Lung (tissue), 12 donors: ENCODE results near the gene LTBP1. TPM values are rescaled to one million over a fixed set of nuclear protein-coding genes. Genes with fewer than 3 reads are reported as not detected.

Experiments
- ATAC-seq: fragments of 200-7000 bp; cut with Tn5 transposase; one replicate; pipeline ENCODE4 v1.9.1; 2020; ENCODE audit warnings: moderate number of reproducible peaks; ENCODE audit not compliant: insufficient read depth, low FRiP score
- DNase-seq, 3 donors: peaks; one replicate each; pipeline ENCODE4 v3.0.0-alpha.2; 2013 to 2017
- H3K27ac ChIP-seq, 2 donors: one replicate each; pipeline ENCODE4 v1.5.1; 2013; ENCODE audit warnings: mild to moderate bottlenecking in 2 of 2, moderate library complexity in 2 of 2, control low read depth in 1 of 2, inconsistent platforms in 1 of 2, low read depth in 1 of 2, low read length in 1 of 2
- H3K27me3 ChIP-seq, 3 donors: one replicate each; pipeline ENCODE4 v1.5.1; 2013; ENCODE audit warnings: low read length in 2 of 3; ENCODE audit not compliant: control insufficient read depth in 3 of 3, insufficient read depth in 3 of 3
- H3K36me3 ChIP-seq, 4 donors: one replicate each; pipeline ENCODE4 v1.5.1; 2013; ENCODE audit warnings: low read length in 4 of 4, mild to moderate bottlenecking in 1 of 4, moderate library complexity in 1 of 4; ENCODE audit not compliant: control insufficient read depth in 4 of 4, insufficient read depth in 4 of 4
- H3K4me1 ChIP-seq, 5 donors: one replicate each; pipeline ENCODE4 v1.5.1; 2013; ENCODE audit warnings: low read length in 5 of 5, mild to moderate bottlenecking in 2 of 5, moderate library complexity in 1 of 5; ENCODE audit not compliant: control insufficient read depth in 5 of 5, insufficient read depth in 5 of 5
- H3K4me3 ChIP-seq: one replicate; pipeline ENCODE4 v1.5.1; 2013; ENCODE audit warnings: mild to moderate bottlenecking, control low read depth, moderate library complexity
- H3K9ac ChIP-seq, 2 donors: one replicate each; pipeline ENCODE4 v1.5.1; 2013; ENCODE audit warnings: low read length in 2 of 2, control low read depth in 1 of 2; ENCODE audit not compliant: insufficient read depth in 1 of 2
- H3K9me3 ChIP-seq, 4 donors: one replicate each; pipeline ENCODE4 v1.5.1; 2013; ENCODE audit warnings: low read length in 3 of 4, mild to moderate bottlenecking in 1 of 4, moderate library complexity in 1 of 4; ENCODE audit not compliant: control insufficient read depth in 4 of 4, insufficient read depth in 3 of 4
- WGBS, 2 donors: extraction: QIAGEN DNeasy Blood & Tissue Kit; methylation state at CpG; one replicate each; pipeline ENCODE4 v1.1.7; 2013; 5-methylcytosine and 5-hydroxymethylcytosine counted together
- polyA plus RNA-seq, 2 donors: library from polyadenylated mRNA; stranded (reverse); fragments of 200-250 nt; gene quantifications; one replicate each; pipeline ENCODE4 v1.2.1, GENCODE V29; 2013
- total RNA-seq, 2 donors: library from RNA; depleted of rRNA in 1 of 2; stranded (reverse); fragments of >200 nt in 1 of 2; gene quantifications; one replicate each; pipeline ENCODE4 v1.2.1, GENCODE V29; 2014 to 2021
- TF ChIP-seq, protein P1 (sequence below): IDR thresholded peaks from 2 replicates; pipeline ENCODE4 v1.5.1; 2012; ENCODE audit warnings: mild to moderate bottlenecking; ENCODE audit errors: control extremely low read depth, extremely low read depth
- donor health status: control.
- donor health status: control.
- donor health status: Bipolar disorder and iron deficiency.
- donor health status: healthy.
- donor health status: DM: yes; HTN: yes; CAD: no.

The LTBP1 gene
- total and polyA plus RNA-seq, 4 donors: 8.8 to 57.4 (median 28.6) TPM

- H3K27ac ChIP-seq: no peak overlapping the region
- TF ChIP-seq, protein P1, sequence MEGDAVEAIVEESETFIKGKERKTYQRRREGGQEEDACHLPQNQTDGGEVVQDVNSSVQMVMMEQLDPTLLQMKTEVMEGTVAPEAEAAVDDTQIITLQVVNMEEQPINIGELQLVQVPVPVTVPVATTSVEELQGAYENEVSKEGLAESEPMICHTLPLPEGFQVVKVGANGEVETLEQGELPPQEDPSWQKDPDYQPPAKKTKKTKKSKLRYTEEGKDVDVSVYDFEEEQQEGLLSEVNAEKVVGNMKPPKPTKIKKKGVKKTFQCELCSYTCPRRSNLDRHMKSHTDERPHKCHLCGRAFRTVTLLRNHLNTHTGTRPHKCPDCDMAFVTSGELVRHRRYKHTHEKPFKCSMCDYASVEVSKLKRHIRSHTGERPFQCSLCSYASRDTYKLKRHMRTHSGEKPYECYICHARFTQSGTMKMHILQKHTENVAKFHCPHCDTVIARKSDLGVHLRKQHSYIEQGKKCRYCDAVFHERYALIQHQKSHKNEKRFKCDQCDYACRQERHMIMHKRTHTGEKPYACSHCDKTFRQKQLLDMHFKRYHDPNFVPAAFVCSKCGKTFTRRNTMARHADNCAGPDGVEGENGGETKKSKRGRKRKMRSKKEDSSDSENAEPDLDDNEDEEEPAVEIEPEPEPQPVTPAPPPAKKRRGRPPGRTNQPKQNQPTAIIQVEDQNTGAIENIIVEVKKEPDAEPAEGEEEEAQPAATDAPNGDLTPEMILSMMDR: no peak
- H3K4me1 ChIP-seq: peaks cover 0 to 21% (median 6%) of the 10 kb centered on the region in 5 donors
- ATAC-seq (no peak), DNase-seq (no peak)
- 96 to 97% methylated on average over 3 of the region's 3 CpGs for WGBS, 2 donors
- H3K27me3 ChIP-seq: no peaks in the 10 kb centered on the region
- peaks cover 0 to 2% (median 0%) of the 10 kb centered on the region in 4 donors for H3K9me3 ChIP-seq
- no peak overlapping the region for H3K4me3 ChIP-seq
- no peak overlapping the region for H3K9ac ChIP-seq
- H3K36me3 ChIP-seq: peaks cover 0 to 5% (median 3%) of the 10 kb centered on the region in 4 donors
Measured at GRCh38 chr2:33188799-33189198, 242.0 kb downstream of the LTBP1 start.

- DNase-seq: no peak
- Histone ChIP-seq H3K36me3 (peaks cover 0 to 5% (median 4%) of the 10 kb centered on the region in 4 donors), H3K9me3 (no peaks in the 10 kb centered on the region), H3K27me3 (no peaks in the 10 kb centered on the region), H3K27ac (no peak overlapping the region), H3K4me1 (peaks cover 0 to 21% (median 5%) of the 10 kb centered on the region in 5 donors), H3K4me3 (no peak overlapping the region), H3K9ac (no peak overlapping the region)
- WGBS, 2 donors: 43 to 55% methylated on average over 5 of the region's 5 CpGs
- TF ChIP-seq, protein P1: no peak
- ATAC-seq: no peak
Measured at GRCh38 chr2:33190393-33190937, 243.7 kb downstream of the LTBP1 start.

DNA sequence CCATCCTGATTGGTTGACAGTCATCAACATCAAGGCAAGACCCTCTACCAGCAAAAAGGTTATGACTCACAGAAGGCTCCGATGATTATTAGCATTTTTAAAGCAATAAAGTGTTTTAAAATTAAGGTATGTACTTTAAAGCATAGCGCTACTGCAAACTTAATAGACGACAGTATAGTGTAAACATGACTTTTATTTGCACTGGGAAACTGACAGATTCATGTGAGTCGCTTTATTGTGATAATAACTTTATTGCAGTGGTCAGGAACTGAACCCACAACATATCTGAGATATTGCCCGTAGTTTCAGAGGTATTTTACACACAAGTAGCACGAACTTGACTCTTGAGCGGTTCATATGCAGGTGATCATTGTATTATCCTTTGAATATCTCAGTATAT is 249.1 kb downstream of the LTBP1 start:
- Histone ChIP-seq H3K9me3 (no peaks in the 10 kb centered on the region), H3K27ac (no peak overlapping the region), H3K27me3 (no peaks in the 10 kb centered on the region), H3K4me1 (peaks cover 0 to 13% (median 2%) of the 10 kb centered on the region in 5 donors), H3K4me3 (no peak overlapping the region), H3K9ac (no peak overlapping the region), H3K36me3 (peaks cover 0 to 2% (median 0%) of the 10 kb centered on the region in 4 donors)
- ATAC-seq: no peak
- DNase-seq: no peak
- WGBS, 2 donors: 93 to 96% methylated on average over 7 of the region's 7 CpGs
- TF ChIP-seq, protein P1: no peak

GRCh38 chr2:33196700-33197099 is 249.9 kb downstream of the LTBP1 start:
- H3K36me3 ChIP-seq: peaks cover 0 to 2% (median 0%) of the 10 kb centered on the region in 4 donors
- TF ChIP-seq, protein P1: no peak

More at GRCh38 chr2:33196700-33197099, 249.9 kb downstream of the LTBP1 start:
- H3K27ac ChIP-seq: no peak overlapping the region
- DNase-seq (no peak), ATAC-seq (no peak)
- no peak overlapping the region for H3K9ac ChIP-seq
- H3K4me3 ChIP-seq: no peak overlapping the region
- H3K9me3 ChIP-seq: no peaks in the 10 kb centered on the region
- peaks cover 0 to 8% (median 2%) of the 10 kb centered on the region in 5 donors for H3K4me1 ChIP-seq
- H3K27me3 ChIP-seq: no peaks in the 10 kb centered on the region
- WGBS, 2 donors: 91 to 94% methylated on average over 3 of the region's 3 CpGs
